ENCODE measurements around the gene TPGS2.
"Not testable (repeated sequence)": the region's sequence is repeated elsewhere in the genome, so short reads cannot be mapped to it uniquely, and the experiment has no call there.

The TPGS2 gene, protein sequence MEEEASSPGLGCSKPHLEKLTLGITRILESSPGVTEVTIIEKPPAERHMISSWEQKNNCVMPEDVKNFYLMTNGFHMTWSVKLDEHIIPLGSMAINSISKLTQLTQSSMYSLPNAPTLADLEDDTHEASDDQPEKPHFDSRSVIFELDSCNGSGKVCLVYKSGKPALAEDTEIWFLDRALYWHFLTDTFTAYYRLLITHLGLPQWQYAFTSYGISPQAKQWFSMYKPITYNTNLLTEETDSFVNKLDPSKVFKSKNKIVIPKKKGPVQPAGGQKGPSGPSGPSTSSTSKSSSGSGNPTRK

DNA sequence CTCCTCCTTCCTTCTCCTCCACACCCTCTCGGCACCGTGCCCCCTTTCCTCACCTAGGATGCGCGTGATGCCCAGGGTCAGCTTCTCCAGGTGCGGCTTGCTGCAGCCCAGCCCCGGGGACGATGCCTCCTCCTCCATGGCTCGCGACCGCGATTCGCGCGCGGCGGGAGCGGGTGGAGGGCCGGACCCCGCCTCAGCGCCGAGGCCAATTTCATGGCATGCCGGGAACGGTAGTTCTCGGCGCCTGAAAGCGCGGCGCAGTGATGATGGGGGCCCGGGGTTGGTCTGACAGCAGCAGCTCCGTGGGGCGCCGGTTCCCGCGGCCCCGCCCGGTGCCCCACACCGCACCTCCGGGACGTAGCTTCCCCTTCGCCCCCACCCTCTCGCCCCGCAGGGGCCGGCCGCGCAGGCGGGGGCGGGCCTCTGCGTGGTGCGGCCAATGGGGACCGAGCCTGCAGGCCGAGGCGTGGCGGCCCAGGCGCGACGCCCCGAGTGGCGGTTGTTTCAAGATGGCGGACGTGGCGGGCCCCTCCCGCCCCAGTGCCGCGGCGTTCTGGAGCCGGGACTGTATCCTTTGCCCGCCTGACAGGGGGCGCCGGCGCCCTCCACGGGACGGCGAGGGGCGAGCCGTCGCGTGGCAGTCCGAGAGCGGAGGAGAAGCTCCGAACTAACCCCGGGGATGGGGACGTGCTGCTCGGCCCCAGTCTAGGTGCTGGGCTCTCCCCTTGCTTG lies at the start of gene TPGS2, which contains the start of gene KIAA1328:
Gene TPGS2 (minus strand): TSS at position 373 of the 732 bp plus-strand sequence. CDS start 235 bp downstream, at position 138.
Gene KIAA1328 (plus strand): TSS at position 498 of the 732 bp plus-strand sequence. CDS start 12 bp downstream, at position 510.
- DNase-seq (ENCODE audit: low spot score) = peak; percentile 88

DNA sequence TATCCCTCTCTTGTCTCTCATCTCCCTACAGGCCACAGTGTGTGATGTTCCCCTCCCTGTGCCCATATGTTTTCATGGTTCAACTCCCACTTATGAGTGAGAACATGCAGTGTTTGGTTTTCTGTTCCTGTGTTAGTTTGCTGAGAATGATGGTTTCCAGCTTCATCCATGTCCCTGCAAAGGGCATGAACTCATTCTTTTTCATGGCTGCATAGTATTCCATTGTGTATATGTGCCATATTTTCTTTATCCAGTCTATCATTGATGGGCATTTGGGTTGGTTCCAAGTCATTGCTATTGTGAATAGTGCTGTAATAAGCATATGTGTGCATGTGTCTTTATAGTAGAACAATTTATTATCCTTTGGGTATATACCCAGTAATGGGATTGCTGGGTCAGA lies 45.0 kb upstream of the TPGS2 start:
- DNase-seq (ENCODE audit: low spot score) = not testable (repeated sequence)

DNA sequence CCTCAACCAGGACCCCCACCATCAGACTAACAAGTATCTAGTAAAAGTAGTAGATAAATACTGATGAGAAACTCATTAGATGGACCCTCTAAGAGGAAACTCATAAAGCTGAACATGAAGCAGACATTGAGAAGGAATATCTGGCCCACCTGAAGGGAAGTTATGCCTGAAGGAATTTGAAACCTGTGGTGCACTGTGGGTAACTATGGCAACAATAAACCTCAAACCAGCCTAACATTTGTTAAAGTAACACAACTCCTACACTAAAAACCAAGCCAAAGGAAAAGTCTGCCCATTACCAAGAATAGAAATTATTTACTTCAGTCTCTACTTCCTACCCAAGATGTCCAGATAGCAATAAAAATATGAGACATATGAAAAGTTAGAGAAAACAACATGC lies 43.5 kb upstream of the TPGS2 start:
- DNase-seq (ENCODE audit: low spot score) = no peak

DNA sequence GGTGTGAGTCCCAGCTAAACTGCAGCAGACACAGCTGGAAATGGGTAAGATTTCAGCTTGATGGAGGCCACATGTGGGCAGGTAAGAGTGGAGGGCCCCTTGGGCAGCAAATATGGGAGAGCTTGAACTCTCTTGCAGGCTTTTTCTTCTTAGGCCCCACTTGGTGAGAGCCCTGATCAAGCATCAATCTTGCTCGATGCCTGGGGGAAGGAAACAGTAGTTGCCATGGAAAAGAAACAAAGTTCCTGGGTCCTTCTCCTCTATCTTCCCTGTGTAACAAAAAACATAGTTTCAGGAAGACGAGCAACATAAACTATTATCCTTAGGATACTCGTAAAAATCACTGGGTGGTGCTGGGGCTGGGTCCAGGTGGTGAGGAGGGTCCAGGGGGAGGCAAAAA lies 43.0 kb upstream of the TPGS2 start:
- DNase-seq (ENCODE audit: low spot score) = no peak

DNA sequence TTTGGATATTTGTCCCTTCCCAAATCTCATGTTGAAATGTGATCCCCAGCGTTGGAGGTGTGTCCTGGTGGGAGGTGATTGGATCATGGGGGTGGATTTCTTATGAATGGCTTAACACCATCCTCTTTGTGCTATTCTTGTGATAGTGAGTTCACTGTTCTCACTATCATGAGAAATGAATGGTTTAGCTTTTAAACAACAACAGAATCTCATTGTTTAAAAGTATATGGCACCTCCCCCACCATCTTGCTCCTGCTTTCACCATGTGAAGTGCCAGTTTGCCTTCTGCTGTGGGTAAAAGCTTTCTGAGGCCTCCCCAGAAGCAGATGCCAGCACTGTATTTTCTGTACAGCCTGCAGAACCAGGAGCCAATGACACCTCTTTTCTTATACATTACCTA lies 38.3 kb upstream of the TPGS2 start:
- DNase-seq (ENCODE audit: low spot score) = no peak

DNA sequence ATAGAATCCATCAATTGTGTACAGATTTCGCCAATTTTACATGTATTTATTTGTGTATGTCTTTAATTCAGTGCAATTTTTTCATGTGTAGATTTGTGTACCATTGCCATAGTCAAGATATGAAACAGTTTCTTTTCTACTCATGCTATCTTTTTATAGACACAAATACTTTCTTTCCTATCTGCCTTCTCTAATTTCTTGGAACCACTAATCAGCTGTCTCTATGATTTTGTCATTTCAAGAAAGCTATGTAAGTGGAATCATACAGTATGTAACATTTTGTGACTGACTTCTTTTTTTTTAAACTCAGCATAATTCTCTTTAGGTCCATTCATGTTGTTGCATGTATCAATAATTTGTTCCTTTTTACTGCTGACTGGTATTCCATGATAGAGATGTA lies 33.4 kb upstream of the TPGS2 start:
- DNase-seq (ENCODE audit: low spot score) = no peak

DNA sequence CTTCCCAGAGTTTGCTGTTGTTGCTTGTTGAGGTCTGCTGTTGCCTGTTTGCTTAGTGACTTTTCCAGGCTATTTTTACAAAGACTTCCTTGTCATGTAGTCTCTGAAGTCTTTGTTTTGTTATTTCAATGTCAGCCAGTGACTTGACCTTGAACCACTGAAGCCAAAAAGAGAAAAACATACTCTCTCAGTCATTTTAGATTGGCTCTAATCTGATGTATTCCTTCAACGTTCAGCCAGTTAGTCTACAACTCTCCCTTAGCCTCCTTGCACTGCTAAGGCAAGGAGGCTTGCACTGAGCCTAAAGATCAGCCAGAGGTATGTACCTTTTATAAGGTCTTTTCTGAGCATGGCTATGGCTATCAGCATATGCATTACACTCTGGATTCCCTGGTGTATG lies 28.0 kb upstream of the TPGS2 start:
- no peak for DNase-seq (ENCODE audit: low spot score)

DNA sequence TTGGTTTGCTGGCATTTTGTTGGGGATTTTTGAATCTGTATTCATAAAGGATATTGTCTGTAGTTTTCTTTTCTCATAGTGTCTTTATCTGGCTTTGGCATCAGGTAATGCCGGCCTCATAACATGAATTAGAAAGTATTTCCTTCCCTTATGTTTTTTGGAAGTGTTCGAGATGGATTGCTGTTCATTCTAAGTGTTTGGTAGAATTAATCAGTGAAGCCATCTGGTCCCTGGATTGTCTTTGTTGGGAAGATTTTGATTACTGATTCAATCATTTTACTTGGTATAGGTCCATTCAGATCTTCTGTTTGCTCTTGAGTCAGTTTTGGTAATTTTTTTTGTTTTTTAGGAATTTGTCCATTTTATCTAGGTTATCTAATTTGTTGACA lies 22.4 kb upstream of the TPGS2 start:
- no peak for DNase-seq (ENCODE audit: low spot score)

DNA sequence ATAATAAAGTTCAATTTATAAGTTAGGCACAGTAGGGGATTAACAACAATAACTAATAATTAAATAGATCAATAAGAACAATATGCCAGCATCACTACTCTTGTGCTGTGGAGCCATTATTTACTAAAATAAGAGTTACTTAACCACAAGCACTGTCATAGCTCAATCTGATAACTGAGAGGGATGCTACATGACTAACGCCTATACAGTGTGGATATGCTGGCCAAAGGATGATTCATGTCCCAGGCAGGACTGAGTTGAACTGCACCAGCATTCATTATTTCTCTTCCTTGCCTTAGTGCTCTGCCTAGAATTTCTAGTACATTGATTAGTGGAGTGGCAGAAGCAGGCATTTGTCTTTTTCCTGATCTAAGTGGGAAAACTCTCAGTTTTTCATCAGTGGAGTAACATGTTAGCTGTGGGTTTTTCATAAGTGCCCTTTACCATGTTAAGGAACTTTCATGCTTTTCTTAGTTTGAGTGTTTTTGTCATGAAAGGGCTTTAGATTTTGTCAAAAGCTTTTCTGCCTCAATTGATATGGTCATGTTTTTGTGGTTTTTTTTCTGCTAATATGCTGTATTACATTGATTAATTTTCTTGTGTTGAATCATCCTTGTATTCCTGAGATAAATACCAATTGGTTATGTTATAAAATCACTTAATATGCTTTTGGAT lies 21.9 kb upstream of the TPGS2 start:
- no peak for DNase-seq (ENCODE audit: low spot score)

DNA sequence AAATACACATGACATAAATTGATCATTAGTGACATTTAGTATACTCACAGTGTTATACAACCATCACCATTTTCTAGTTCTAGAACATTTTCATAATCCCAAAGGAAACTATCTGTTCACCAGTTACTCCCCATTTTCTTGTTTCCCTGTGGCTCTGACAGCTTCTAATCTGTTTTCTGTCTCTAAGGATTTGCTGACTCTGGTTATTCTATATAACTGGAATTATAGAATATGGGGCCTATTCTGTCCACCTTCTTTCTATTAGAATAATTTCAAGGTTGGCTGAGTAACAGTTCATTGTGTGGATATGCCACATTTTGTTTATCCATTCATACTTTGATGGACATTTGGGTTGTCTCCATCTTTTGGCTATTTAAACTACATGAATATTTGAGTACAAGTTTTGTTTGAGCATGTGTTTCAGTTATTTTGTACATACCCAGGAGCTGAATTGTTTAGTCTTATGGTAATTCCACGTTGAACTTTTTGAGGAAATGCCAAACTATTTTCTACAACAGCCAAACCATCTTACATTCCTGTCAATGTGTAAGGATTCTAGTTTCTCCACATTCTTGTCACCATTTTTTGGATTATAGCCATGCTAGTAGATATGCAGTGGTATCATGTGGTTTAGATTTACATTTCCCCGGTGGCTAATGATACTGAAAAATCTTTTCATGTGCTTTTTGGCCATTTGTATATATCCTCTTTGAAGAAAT lies 20.6 kb upstream of the TPGS2 start:
- no peak for DNase-seq (ENCODE audit: low spot score)

DNA sequence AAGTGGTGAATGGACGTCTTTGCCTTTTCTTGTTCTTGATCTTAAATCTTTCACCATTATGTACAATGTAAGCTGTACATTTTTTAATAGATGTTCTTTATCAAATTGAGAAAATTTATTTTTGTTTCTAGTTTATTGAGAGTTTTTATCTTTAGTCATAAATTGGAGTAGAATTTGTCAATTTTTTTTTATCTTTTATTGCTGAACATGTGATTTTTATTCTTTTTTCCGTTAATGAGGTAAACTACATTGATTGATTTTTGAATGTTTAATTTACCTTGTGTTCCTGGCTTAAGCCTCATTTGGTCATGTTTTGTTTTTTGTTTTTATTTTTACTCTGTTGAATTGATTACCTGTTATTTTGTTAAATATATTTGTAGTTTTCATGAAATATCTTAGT lies 19.8 kb upstream of the TPGS2 start:
- DNase-seq (ENCODE audit: low spot score) = no peak

DNA sequence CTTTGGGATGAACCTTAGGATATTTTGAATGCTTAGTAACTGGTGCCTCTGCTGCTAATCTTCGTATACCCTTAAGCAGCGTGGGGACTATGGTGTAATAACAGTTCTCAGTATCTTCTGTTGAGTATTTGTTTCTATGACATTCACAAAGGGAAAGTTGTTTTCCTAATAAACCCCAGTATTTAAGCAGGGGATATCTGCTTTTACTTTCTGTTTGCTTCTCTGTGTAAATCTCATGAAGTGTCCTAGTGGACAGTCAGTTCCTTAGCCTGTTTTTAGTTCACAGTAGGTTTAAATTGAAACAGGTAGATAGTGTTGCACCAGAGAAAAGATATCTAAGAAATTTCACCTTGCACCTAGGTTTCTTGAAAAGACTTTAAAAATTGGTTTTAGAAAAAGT lies 15.0 kb upstream of the TPGS2 start:
- no peak for DNase-seq (ENCODE audit: low spot score)

DNA sequence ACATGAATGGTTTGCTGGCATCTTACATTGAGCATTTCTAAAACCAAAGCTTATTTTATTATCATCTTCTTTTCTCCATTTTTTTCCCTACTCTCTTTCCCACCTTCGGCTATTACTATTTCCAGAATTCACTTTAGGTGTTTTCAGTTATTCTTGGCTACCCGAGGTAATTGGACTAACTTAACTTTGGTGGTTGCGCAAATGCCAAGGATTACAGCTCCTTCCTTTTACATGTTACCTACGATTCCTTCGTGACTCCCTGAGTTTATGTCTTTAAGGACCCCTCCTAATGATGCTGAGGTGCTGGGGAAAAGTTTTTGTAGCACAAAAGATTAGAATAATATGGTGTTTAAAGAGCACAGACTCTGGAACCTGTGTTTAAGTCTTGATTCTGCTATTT lies 14.4 kb upstream of the TPGS2 start:
- DNase-seq (ENCODE audit: low spot score) = no peak

DNA sequence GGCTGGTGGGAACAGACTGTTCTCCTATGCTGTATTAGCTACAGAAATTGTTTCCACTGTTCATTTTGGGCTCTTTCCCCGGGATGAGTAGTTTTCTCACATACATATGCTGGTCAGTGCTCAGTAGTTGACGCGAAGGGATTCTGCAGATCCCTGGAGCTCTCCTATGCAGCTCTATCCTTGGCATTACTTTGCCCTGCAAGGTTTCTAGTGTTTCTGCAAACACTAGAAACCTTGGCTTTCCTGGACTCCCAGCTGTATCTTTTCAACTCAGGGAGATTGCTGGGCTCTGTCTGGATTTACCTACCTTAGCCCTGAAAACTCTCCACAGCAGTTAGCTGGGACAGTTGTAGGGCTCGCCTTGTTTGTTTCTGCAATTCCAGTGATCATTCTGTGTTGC lies 11.0 kb upstream of the TPGS2 start:
- DNase-seq (ENCODE audit: low spot score) = no peak

DNA sequence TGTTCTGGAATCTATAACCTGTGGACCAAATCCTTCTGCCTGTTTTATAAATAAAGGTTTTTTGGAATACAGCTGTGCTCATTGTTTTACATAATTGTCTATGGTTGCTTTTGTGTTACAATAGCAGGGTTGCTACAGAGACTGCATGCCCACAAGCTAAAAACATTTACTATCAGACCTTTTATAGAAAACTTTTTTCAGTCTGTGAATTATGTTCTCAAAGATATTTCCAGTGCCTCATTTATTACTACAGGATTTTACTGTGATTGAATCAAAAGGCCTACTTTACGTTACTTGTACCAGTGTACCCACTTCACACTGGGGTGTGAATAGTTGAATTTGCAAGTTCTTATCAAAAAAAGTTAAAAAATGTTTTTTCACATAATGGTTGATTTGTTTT lies 7.1 kb upstream of the TPGS2 start:
- no peak for DNase-seq (ENCODE audit: low spot score)

DNA sequence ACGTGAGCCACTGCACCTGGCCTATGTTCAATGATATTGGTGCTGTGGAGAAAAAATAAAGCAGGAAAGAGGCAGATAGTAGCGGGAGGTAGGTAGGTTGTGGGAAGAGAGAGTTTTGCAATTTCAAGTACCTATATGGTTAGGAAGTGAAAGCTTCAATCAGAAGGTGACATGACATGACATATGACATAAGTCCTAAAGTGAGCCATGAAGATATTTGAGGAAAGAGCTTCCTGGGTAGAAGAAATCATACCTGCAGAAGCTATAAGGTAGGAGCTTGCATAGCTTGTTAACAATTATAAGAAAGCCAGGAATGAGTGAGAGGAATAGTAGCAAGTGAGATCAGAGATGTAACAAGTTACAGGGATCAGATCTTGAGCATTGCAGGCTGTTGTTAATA lies 4.3 kb upstream of the TPGS2 start:
- DNase-seq (ENCODE audit: low spot score) = no peak

DNA sequence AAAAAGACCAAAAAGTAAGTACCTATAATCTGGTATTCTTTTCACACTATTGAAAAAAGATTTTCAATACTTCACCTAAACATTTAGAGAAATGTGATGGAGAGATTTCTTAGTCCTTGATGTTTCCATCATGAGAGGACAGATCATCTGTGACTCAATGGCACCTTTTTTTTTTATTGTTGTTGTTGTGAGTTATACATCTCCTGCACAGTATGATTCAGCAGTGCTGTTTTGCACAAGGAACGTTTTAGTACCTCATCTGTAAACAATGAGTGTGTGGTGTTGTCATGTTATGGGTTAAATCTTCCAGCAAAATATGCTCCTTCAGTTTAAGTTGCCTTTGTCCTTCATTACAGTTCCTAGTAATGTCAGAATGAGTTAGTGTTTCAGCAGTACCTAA lies 2.3 kb upstream of the TPGS2 start:
- DNase-seq (ENCODE audit: low spot score) = no peak

DNA sequence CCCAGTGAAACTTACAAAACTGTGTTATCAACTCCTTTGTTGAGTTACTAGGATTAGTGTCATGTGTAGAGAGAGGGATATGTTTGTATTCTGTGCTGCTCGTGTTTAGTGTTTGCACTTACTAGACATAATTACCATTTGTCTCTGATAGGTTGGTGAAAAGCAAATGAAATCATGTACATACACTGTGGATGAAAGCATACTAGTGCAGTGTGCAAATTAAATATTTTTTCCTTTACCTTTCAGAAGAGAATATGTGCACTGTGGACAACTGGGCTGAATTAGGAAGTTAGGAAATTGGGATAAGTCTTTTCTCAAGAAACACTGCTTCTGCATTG lies 1.3 kb upstream of the TPGS2 start:
- no peak for DNase-seq (ENCODE audit: low spot score)

DNA sequence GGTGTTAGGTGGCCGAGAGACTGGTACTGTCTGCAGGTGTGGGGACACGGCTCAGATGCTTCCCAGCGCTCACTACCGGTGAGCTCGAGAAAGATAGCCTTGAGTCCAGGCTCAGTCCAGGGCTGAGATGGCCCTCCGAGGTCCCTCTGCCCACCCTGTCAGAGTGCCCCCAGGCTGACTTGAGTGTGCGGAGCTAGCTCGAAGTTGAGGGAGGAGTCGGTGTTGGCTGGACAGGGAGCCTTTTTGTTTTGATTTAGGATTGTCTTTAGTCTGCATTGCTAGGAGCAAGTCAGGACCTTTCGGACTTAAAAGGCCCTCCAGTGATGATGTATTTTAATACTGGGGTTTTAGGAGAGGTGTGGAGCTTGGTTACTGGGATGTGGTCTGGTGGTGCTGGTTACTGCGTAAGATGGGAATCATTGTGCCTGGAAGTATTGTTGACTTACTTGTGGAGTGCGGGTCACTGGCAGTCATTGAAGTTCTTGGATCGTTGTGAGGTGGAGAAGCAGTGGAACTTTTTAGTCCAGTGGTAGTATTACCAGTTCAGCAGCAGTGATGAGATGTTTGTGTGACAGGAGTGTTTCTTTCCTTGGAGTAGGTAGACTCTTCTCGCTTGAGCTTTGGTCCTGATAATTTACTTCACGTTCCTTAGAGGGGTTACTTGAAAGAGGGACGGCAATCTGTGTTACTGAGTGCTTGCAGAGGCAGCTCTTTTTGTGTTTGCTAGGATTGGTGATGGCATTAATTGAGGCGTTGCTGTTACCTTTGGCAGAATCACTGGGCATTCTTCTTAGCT lies 758 bp upstream of the TPGS2 start:
- no peak for DNase-seq (ENCODE audit: low spot score)

DNA sequence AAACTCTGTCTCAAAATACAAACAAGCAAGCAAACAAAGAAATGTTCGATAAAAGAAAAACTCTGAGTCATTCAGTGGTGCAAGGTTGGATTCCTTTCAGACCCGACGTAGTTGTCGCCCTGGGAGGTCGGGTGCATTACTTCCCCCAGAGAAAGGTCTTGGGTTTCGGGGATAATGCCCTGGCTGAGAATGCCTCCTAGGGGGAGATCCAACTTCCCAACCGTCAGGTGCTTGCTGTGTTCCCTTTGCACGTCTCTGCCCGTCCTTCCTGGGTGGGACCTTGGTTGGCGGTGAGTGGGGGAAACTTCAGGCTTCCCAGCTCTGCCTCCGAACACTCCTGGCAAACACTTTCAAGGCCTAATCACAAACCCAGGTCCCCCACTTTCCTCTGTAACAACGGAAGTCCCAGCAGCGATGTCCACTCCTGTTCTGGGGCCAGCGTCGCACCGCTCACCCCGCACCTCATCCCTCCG lies 609 bp downstream of the TPGS2 start:
- DNase-seq (ENCODE audit: low spot score) = peak; percentile 26

DNA sequence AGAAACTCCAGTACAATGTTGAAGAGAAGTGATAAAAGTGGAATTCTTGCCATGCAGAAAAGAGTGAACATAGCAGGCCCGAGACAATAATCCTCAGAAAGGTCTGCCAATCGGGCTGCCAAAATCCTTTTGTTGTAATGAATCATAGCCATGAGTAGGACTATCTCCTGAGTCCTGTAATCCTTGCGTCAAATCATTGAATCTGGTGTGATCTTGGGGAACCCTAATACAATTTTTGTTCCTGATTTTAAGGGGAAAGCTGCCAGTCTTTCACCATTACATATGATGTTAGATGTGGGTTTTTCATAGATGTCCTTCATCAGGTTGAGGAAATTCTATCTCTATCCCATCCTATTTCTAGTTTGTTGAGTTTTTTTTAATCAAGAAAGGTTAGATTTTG lies 2.2 kb downstream of the TPGS2 start:
- no peak for DNase-seq (ENCODE audit: low spot score)

DNA sequence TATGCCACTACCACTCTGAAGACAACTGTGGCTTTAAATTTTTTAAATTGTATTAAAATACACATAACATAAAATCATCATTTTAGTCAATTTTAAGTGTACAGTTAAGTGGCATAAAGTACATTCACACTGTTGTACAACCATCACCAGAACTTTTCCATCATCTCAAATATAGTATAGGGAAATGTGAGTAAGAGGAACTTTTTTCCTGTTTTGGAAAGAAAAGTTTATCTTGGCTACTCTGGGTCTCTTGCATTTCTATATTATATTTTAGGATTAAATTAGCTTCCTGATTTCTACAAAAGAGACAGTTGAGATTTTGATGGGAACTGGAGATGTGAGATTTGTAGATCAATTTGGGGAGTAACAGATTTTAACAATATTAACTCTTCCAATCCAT lies 3.3 kb downstream of the TPGS2 start:
- DNase-seq (ENCODE audit: low spot score) = no peak

All from CD4-positive, alpha-beta T cell treated with Interleukin-2 at 100 ng/mL for 4 hours (primary cell).